ENCODE results near the gene ADNP.

The ADNP gene

GRCh38 chr20:50932016-50932485 lies 814 bp upstream of the ADNP start:
- peak; percentile 40 for FAIRE-seq

- FAIRE-seq = no peak
Measured at GRCh38 chr20:50930976-50931305, 296 bp downstream of the ADNP start.

GRCh38 chr20:50930139-50930975 lies 880 bp downstream of the ADNP start:
- FAIRE-seq = no peak

- peak; percentile 81 for FAIRE-seq
Measured at GRCh38 chr20:50929299-50930138, 1.7 kb downstream of the ADNP start.

- no peak for FAIRE-seq
Measured at GRCh38 chr20:50928469-50928868, 2.8 kb downstream of the ADNP start.

GRCh38 chr20:50926530-50926929 lies 4.7 kb downstream of the ADNP start:
- peak; percentile 66 for FAIRE-seq

GRCh38 chr20:50924261-50924920 lies 6.8 kb downstream of the ADNP start:
- no peak for FAIRE-seq

- FAIRE-seq = no peak
Measured at GRCh38 chr20:50921803-50922501, 9.3 kb downstream of the ADNP start.

GRCh38 chr20:50920997-50921396 lies 10.2 kb downstream of the ADNP start:
- FAIRE-seq = no peak

GRCh38 chr20:50919567-50919966 lies 11.7 kb downstream of the ADNP start:
- FAIRE-seq = no peak

- no peak for FAIRE-seq
Measured at GRCh38 chr20:50918403-50918802, 12.8 kb downstream of the ADNP start.

GRCh38 chr20:50916934-50917333 lies 14.3 kb downstream of the ADNP start:
- FAIRE-seq = no peak

GRCh38 chr20:50916257-50916656 lies 15.0 kb downstream of the ADNP start:
- FAIRE-seq = no peak

GRCh38 chr20:50915424-50915823 lies 15.8 kb downstream of the ADNP start:
- no peak for FAIRE-seq

- FAIRE-seq = no peak
Measured at GRCh38 chr20:50913690-50914375, 17.4 kb downstream of the ADNP start.

GRCh38 chr20:50911716-50912115 lies 19.5 kb downstream of the ADNP start:
- FAIRE-seq = no peak

GRCh38 chr20:50911030-50911429 lies 20.2 kb downstream of the ADNP start:
- no peak for FAIRE-seq

GRCh38 chr20:50909413-50909812 lies 21.8 kb downstream of the ADNP start:
- FAIRE-seq = no peak

- FAIRE-seq = no peak
Measured at GRCh38 chr20:50904067-50904570, 27.1 kb downstream of the ADNP start.

GRCh38 chr20:50903353-50904051 lies 27.7 kb downstream of the ADNP start:
- no peak for FAIRE-seq

- FAIRE-seq = no peak
Measured at GRCh38 chr20:50901301-50901700, 29.9 kb downstream of the ADNP start.
